Stimulated activated CD8-positive, alpha-beta memory T cell treated with anti-CD3 and anti-CD28 coated beads, Interleukin-7, amount 100 ng/mL, for 48 hours (primary cell): ENCODE measurements around the gene TLR2.

Experiments used
- DNase-seq, 2 donors: peaks; one replicate each; pipeline ENCODE4 v3.0.0-alpha.2; 2020; ENCODE audit warnings: low read depth in 1 of 2; ENCODE audit errors: extremely low read depth in 1 of 2

Gene TLR2

DNA sequence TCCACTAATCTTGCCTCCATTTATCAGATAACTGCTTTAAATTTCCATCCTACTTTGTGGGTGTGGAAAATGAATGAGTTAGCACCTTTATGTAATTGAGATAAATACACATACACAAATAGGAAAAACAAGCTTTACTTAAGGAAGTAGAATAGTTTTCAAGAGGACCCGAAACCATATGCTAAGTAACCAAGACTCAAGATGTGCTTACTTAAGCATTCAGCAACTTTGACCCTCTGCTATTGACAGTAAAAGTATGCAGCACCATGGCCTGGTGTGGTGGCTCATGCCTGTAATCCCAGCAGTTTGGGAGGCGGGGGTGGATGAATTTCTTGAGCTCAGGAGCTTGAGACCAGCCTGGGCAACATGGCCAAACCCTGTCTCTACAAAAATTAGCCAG, 45.8 kb downstream of the TLR2 start:
- DNase-seq, result no peak

GRCh38 chr4:153731239-153731638, 47.2 kb downstream of the TLR2 start:
- DNase-seq, result no peak

DNA sequence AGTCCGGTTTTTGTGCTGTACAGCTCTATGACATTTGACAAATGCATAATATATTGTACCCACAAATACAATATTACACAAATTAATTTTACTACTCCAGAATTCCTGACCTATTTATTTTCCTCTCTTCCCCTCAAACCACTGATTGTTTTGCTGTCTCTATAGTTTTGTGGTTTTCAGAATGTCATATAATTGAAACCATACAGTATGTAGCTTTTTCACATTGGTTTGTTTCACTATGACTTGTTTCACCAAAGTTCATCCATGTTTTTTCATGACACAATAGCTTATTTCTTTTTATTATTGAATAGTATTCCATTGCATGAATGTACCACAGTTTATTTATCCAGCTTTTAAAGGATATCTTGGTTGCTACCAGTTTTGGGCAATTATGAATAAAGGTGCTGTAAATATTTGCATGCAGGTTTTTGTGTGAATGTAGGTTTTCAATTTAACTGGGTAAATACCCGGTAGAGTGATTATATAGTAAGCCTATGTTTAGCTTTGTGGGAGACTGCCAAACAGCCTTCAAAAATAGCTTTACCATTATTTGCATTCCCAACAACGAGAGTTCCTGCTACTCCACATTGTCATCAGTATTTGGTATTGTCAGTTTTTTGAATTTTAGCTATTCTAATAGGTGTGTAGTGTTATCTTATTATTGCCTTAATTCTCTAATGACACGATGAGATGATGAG, 49.8 kb downstream of the TLR2 start:
- DNase-seq, result no peak

DNA sequence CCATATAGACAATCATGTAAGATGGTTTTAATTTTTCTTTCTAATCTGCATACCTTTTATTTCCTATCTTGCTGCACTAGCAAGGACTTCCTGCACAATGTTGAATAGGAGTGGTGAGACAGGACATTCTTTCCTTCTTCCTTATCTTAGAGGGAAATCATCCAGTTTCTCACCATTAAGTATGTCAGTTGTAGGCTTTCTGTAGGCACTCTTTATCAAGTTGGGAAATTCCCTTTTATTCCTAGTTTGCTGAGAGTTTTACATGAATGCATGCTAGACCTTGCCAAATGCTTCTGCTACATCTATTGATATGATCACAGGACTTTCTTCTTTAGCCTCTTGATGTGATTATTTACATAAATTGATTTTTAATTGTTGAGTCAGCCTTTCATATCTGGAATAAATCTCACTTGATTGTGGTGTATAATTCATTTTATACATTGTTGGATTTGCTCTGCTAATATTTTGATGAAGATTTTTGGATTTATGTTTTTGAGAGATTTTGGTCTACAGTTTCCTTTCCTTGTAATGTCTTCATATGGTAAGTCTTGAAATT, 51.9 kb downstream of the TLR2 start:
- no peak for DNase-seq

- DNase-seq, result no peak
Observed at GRCh38 chr4:153741541-153741940, 57.5 kb downstream of the TLR2 start.

GRCh38 chr4:153745651-153746050, 61.6 kb downstream of the TLR2 start:
- no peak for DNase-seq

DNA sequence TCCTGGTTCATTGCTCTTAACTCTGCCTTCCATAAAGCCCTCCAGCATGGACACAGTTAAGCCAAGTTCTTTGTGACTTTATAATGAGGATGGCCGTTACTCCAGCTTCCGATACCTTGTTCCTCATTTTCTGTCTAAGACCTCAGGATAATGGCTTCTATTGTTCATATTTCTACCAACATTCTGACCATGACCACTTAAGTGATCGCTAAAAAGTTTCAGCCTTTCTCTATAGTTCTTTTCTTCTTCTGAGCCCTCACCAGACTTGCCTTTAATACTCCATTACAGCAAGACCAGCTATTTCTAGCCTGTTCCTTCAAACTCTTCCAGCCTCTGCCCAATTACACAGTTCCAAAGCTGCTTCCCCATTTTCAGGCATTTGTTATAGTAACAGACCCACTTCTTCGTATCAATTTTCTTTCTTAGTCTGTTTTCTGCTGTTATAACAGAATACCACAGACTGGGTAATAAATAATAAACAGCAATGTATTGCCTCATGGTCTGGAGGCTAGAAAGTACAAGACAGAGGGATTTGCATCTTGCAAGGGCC, 63.4 kb downstream of the TLR2 start:
- DNase-seq, result no peak

DNA sequence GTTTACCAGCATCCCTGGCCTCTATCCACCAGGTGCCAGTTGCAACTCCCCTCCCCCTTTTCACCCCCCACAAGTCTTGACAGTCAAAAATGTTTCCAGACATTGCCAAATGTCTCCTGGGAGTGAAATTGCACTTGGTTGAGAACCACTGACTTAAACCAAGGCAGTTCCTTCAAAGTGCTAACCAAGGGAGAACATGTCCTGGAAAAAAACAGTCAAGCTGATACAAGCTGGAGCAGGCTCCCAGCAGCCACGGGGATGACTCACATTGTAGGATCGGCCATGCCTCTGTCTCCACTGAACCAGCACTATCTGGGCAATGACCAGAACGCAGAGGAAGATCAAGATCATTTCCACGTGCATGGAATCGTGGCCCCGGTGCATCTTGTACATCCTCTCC, 64.3 kb downstream of the TLR2 start:
- no peak for DNase-seq

DNA sequence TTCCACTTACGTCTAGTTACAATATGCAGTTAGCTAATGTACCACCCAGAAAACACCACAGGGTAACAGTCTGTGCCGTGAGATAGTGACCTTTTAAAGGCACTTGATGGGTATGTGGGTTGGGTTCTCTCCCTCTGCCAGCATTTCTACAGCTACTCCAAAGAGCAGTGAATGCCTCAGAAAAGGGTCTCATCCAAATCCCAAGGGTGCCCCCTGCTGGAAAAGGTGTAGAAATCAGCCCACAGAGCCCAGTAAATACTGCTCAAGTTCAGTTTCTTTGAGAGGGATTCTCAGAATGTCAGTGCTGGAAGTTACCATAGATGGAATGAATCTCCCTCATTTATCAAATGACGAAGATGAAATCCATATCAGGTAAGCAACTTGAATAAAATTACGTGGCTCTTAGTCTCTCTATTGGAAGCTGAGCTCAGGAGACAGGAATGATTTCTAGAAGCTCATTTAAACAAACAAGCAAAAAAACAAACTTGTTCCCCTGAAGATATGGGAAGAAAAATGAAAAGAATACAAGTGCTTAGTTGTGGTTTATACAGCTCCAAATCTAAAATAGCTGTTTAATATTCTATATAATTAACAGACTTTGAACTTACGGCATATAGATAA, 66.2 kb downstream of the TLR2 start:
- DNase-seq, result peak in 1 of 2 donors; percentile 25

DNA sequence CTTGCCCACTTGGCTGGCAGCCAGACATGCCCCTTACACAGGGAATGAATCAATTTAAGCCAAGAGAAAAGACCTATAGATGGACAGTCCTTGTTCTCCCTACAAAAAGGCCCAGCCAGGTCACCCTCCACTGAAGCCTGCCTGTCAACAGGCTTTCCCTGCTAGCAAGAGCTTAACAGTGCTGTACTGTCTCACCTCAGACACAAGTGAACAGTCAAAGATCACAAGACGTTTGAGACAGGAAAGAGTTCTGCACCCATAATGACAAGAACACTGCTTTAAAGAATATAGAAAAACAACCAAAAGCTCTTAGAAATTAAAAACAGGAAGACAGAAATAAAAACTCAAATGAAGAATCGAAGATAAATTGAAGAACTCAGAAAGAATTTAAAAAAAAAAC, 71.1 kb downstream of the TLR2 start:
- DNase-seq, result no peak
